Memory B cell (primary cell): ENCODE results near the gene NFATC4.
"Not testable (repeated sequence)": the region's sequence is repeated elsewhere in the genome, so short reads cannot be mapped to it uniquely, and the experiment has no call there.

ENCODE experiments used
- ATAC-seq: fragments of 150-1000 bp; cut with Tn5 transposase; 2 replicates; pipeline ENCODE4 v1.10.0; 2021; ENCODE audit warnings: low read depth, mild to moderate bottlenecking, moderate library complexity
- DNase-seq, 2 donors: peaks; one replicate each; pipeline ENCODE4 v3.0.0; 2022; ENCODE audit warnings: low spot score in 2 of 2
- H3K27ac Mint-ChIP-seq: one replicate; pipeline ENCODE4 v1.8.0; 2022; ENCODE audit warnings: mild to moderate bottlenecking, moderate library complexity, mixed read lengths
- H3K27me3 Mint-ChIP-seq: one replicate; pipeline ENCODE4 v1.8.0; 2022; ENCODE audit warnings: mixed read lengths
- H3K36me3 Mint-ChIP-seq: one replicate; pipeline ENCODE4 v1.8.0; 2022; ENCODE audit warnings: mild to moderate bottlenecking, mixed read lengths
- H3K4me1 Mint-ChIP-seq: one replicate; pipeline ENCODE4 v1.8.0; 2022; ENCODE audit warnings: mixed read lengths
- H3K4me3 Mint-ChIP-seq: one replicate; pipeline ENCODE4 v1.8.0; 2022; ENCODE audit warnings: mild to moderate bottlenecking, moderate library complexity, mixed read lengths
- H3K9me3 Mint-ChIP-seq: one replicate; pipeline ENCODE4 v1.8.0; 2022; ENCODE audit warnings: mixed read lengths

NFATC4 gene

DNA sequence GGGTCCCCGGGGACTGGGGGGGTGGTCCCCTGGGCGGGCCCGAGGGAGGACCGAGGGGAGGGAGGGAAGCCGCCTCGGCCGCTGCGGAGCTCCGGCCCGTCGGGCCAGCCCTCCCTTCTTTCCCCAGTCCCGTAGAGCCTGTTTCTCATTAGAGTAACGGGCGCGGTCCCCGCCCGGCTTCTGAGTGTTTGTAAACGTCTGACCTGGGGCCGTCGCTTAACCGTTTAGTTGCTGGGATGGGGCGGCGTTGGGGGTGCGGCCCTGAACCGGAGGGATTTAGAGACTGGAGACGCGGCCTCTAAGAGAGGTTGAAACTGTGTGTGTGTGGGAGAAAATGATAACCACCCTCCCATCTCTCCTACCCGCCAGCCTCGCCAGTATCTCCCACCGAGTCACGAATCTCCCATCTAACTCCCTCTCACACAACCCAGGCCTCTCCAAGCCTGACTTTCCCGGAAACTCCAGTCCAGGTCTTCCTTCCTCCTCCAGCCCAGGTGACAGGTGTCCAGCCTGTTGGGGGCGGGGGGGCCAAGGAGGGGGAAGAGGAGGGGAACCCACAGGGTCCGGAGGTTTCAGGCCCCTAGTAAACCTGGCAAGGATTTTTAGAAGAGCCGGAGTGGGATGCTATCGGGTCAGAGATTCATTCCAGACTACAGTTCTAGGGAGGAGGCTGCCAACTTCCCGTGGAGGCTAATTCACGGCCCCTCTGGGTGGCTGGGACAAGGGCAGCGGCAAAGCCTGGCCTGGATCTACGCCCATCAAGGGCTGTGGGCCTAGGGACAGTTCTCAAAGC lies 1.1 kb upstream of the NFATC4 start:
- peak overlapping the region; percentile 92 for H3K4me3 Mint-ChIP-seq
- peaks cover 29% of the 10 kb centered on the region for H3K4me1 Mint-ChIP-seq
- peak; percentile 79 for ATAC-seq
- peak overlapping the region; percentile 84 for H3K27ac Mint-ChIP-seq
- peaks cover 11% of the 10 kb centered on the region for H3K27me3 Mint-ChIP-seq
- peak; percentile 89 to 96 for DNase-seq
- no peaks in the 10 kb centered on the region for H3K36me3 Mint-ChIP-seq
- no peaks in the 10 kb centered on the region for H3K9me3 Mint-ChIP-seq

DNA sequence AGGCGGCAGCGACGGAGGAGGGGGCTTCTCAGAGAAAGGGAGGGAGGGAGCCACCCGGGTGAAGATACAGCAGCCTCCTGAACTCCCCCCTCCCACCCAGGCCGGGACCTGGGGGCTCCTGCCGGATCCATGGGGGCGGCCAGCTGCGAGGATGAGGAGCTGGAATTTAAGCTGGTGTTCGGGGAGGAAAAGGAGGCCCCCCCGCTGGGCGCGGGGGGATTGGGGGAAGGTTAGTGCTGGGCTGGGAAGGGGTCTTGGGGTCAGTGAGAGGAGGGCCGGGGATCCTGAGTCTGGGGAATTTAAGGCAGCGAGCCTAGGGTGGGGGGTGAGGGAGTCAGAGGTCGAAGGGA lies 203 bp downstream of the NFATC4 start:
- H3K9me3 Mint-ChIP-seq: no peaks in the 10 kb centered on the region
- H3K27me3 Mint-ChIP-seq: peaks cover 8% of the 10 kb centered on the region
- H3K4me1 Mint-ChIP-seq: peaks cover 29% of the 10 kb centered on the region
- no peaks in the 10 kb centered on the region for H3K36me3 Mint-ChIP-seq
- DNase-seq (no peak), ATAC-seq (no peak)
- peak overlapping the region; percentile 84 for H3K27ac Mint-ChIP-seq
- H3K4me3 Mint-ChIP-seq: peak overlapping the region; percentile 92

DNA sequence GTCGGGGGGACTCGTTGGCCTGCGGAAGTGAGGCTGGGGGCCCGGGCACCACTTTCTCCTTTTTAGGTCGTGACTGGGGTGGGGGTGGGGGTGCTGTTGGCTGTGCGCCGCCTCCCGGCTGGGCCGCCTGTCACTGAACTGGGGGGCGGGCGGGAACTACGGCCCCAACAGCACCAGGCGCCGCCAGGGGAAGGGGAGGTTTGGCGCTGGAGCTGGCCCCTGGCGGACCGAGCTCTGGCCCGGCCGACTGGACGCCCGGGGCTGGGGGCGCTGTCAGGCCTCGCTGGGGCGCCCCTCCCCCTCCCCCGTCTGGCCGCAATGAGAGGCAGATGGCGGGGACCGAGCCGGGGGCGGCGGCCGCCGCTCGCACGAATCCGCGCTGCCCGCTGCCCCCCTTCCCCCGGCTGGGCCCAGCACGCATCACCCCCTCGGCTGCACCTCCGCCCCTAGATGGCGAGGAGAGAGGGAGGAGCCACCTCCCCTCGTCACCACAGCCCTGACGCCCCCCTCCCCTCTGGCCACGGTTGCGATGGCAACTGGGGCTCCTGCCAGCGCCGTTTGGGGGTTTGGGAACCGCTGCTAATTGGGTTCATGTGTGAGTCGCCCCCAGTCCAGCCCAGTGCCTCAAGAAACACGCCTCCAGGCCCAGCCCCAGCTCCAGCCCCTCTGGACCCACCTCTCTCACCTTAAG lies 723 bp downstream of the NFATC4 start:
- peak; percentile 6 for ATAC-seq
- Mint-ChIP-seq H3K9me3 (no peaks in the 10 kb centered on the region), H3K4me3 (peak overlapping the region; percentile 92), H3K27ac (peak overlapping the region; percentile 84), H3K4me1 (peaks cover 29% of the 10 kb centered on the region), H3K27me3 (peaks cover 8% of the 10 kb centered on the region), H3K36me3 (no peaks in the 10 kb centered on the region)
- peak; percentile 21 to 45 for DNase-seq

DNA sequence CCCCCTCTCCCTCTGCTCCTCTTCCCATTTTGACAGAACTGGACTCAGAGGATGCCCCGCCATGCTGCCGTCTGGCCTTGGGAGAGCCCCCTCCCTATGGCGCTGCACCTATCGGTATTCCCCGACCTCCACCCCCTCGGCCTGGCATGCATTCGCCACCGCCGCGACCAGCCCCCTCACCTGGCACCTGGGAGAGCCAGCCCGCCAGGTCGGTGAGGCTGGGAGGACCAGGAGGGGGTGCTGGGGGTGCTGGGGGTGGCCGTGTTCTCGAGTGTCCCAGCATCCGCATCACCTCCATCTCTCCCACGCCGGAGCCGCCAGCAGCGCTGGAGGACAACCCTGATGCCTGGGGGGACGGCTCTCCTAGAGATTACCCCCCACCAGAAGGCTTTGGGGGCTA lies 1.5 kb downstream of the NFATC4 start:
- Mint-ChIP-seq H3K4me3 (peak overlapping the region; percentile 73), H3K27me3 (peaks cover 8% of the 10 kb centered on the region)

DNA sequence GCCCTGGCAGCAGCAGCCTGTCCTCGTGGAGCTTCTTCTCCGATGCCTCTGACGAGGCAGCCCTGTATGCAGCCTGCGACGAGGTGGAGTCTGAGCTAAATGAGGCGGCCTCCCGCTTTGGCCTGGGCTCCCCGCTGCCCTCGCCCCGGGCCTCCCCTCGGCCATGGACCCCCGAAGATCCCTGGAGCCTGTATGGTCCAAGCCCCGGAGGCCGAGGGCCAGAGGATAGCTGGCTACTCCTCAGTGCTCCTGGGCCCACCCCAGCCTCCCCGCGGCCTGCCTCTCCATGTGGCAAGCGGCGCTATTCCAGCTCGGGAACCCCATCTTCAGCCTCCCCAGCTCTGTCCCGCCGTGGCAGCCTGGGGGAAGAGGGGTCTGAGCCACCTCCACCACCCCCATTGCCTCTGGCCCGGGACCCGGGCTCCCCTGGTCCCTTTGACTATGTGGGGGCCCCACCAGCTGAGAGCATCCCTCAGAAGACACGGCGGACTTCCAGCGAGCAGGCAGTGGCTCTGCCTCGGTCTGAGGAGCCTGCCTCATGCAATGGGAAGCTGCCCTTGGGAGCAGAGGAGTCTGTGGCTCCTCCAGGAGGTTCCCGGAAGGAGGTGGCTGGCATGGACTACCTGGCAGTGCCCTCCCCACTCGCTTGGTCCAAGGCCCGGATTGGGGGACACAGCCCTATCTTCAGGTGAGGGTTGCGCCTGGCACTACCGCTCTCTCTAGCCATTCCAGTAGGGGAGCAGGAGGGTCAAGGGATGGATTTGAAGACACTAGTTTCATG lies 2.1 kb downstream of the NFATC4 start:
- no peak overlapping the region for H3K4me3 Mint-ChIP-seq
- DNase-seq: no peak
- H3K9me3 Mint-ChIP-seq: no peaks in the 10 kb centered on the region
- H3K36me3 Mint-ChIP-seq: no peaks in the 10 kb centered on the region
- peaks cover 6% of the 10 kb centered on the region for H3K27me3 Mint-ChIP-seq
- no peak for ATAC-seq
- no peak overlapping the region for H3K27ac Mint-ChIP-seq
- H3K4me1 Mint-ChIP-seq: peaks cover 27% of the 10 kb centered on the region

More for the DNA sequence above, 1.5 kb downstream of the NFATC4 start:
- Mint-ChIP-seq H3K9me3 (no peaks in the 10 kb centered on the region), H3K27ac (peak overlapping the region; percentile 73), H3K4me1 (peaks cover 29% of the 10 kb centered on the region), H3K36me3 (no peaks in the 10 kb centered on the region)
- DNase-seq: no peak
- no peak for ATAC-seq

DNA sequence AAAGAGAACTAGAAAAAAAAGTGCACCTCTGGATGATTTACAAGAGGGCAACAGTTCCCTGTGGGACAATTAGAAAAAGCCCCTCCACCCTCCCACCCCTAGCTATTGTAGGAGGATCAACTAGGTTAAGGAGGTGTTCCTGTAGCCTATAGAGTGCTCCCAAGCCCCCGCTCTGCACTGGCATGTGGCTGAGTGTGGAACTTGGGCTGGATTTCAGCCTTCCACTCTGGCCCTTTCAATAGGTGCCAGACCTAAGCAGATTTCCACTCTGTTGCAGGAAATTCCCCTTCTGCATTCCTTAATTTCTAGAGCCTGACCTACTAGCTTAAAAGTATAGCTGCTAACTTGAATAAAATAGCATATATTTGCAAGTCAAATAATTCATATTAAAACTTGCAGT lies 2.8 kb downstream of the NFATC4 start:
- H3K27me3 Mint-ChIP-seq: peaks cover 9% of the 10 kb centered on the region
- ATAC-seq (no peak), DNase-seq (no peak)
- no peaks in the 10 kb centered on the region for H3K36me3 Mint-ChIP-seq
- H3K4me3 Mint-ChIP-seq: no peak overlapping the region
- no peak overlapping the region for H3K27ac Mint-ChIP-seq
- peaks cover 24% of the 10 kb centered on the region for H3K4me1 Mint-ChIP-seq
- H3K9me3 Mint-ChIP-seq: no peaks in the 10 kb centered on the region

DNA sequence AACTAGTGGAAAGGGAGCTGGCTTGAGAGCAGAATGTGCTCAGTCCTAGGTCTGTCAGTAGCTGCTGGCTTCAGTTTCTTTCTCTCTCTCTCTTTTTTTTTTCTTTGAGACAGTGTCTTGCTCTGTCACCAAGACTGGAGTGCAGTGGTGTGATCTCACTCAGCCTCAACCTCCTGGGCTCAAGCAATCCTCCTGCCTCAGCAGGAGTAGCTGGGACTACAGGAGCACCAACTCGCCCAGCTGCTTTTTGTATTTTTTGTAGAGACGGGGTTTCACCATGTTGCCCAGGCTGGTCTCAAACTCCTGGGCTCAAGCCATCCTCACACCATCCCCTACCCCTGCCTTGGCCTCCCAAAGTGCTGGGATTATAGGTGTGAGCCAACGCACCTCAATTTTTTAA lies 3.6 kb downstream of the NFATC4 start:
- Mint-ChIP-seq H3K4me1 (peaks cover 21% of the 10 kb centered on the region), H3K27ac (peak overlapping the region; percentile 25)
- DNase-seq, ATAC-seq, H3K9me3 Mint-ChIP-seq, H3K27me3 Mint-ChIP-seq, H3K4me3 Mint-ChIP-seq, H3K36me3 Mint-ChIP-seq: not testable (repeated sequence)

DNA sequence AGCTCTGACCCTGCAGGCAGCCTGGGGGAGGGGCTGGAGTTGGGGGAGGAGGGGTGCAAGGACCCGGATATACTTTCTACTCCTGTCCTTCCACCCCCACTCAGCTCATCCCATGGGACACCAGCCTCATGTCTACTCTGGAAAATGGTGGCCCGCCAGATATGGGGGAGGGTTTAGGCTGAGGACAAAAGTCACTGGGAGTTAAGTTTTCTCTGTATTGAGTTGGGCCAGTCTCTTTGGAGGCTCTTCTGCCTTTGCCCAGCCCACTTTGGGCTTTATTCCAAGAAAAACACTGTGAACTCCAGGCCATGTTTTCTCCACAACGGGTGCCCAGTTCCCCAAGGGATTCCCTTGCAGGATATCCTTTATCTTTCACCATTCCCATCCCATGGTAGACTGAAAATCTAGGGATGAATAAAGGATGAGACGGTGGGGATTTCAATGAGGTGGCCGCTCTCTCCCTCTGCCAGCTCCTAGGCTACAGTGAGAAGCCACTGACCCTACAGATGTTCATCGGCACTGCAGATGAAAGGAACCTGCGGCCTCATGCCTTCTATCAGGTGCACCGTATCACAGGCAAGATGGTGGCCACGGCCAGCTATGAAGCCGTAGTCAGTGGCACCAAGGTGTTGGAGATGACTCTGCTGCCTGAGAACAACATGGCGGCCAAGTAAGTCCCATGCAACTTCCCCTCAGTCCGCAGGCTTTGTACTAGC lies 4.9 kb downstream of the NFATC4 start:
- Mint-ChIP-seq H3K36me3 (no peaks in the 10 kb centered on the region), H3K27ac (no peak overlapping the region), H3K27me3 (peaks cover 7% of the 10 kb centered on the region), H3K4me1 (peaks cover 9% of the 10 kb centered on the region), H3K4me3 (no peak overlapping the region), H3K9me3 (no peaks in the 10 kb centered on the region)
- ATAC-seq (no peak), DNase-seq (no peak)

DNA sequence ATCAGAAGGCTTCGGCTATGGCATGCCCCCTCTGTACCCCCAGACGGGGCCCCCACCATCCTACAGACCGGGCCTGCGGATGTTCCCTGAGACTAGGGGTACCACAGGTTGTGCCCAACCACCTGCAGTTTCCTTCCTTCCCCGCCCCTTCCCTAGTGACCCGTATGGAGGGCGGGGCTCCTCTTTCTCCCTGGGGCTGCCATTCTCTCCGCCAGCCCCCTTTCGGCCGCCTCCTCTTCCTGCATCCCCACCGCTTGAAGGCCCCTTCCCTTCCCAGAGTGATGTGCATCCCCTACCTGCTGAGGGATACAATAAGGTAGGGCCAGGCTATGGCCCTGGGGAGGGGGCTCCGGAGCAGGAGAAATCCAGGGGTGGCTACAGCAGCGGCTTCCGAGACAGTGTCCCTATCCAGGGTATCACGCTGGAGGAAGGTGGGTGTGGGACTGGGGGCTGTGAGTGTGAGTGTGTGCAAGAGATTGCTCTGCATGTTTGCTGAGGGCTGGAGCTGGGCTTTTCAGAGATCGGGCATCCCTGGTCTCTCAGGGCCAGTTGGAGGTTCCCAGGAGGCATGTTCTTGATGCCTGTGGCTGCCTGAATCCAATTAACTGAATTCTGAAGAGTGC lies 8.6 kb downstream of the NFATC4 start:
- Mint-ChIP-seq H3K27ac (no peak overlapping the region), H3K27me3 (peaks cover 3% of the 10 kb centered on the region), H3K4me1 (no peaks in the 10 kb centered on the region), H3K36me3 (no peaks in the 10 kb centered on the region), H3K9me3 (no peaks in the 10 kb centered on the region), H3K4me3 (no peak overlapping the region)
- no peak for DNase-seq
- no peak for ATAC-seq

DNA sequence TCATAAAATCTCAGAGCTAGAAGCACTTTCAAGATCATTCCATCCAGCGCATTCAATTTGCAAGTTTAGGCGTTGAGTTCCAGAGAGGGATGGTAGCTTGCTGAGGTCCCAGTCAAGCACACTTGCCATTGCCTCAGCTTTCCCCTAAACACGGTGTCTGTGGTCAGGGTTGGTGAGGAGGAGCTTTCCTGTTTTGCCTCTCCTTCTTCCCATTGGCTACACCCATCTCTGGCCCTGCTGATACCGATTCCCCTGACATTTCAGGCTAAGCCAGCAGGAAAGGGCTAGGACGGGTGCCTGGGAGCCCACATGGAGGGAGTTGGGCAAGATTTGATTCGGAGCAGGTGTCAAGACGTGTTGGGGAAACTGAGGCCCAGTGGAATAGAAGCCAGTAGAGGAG lies 9.1 kb downstream of the NFATC4 start:
- DNase-seq (no peak), ATAC-seq (no peak)
- H3K27ac Mint-ChIP-seq: no peak overlapping the region
- no peak overlapping the region for H3K4me3 Mint-ChIP-seq
- H3K9me3 Mint-ChIP-seq: no peaks in the 10 kb centered on the region
- H3K36me3 Mint-ChIP-seq: no peaks in the 10 kb centered on the region
- H3K27me3 Mint-ChIP-seq: peaks cover 3% of the 10 kb centered on the region
- no peaks in the 10 kb centered on the region for H3K4me1 Mint-ChIP-seq

DNA sequence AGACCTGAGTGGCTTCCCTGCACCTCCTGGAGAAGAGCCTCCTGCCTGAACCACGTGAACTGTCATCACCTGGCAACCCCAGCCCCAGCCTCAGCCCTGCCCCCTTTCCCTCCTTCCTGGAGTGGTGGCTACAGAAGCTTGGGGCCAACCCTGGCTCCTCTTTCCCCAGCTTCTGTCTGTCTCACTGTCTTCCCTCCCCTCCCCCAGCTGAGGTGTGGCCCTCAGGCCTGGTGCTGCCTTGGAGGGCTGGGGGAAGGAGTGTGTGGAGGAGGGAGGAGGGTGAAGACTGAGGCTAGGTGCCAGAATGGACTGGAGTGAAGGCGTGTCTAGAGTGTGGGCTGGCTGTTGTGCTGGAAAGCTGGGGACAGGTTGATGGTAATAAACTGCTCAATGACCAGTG lies 9.7 kb downstream of the NFATC4 start:
- Mint-ChIP-seq H3K27ac (no peak overlapping the region), H3K4me1 (no peaks in the 10 kb centered on the region), H3K9me3 (no peaks in the 10 kb centered on the region), H3K36me3 (no peaks in the 10 kb centered on the region), H3K4me3 (no peak overlapping the region), H3K27me3 (peaks cover 3% of the 10 kb centered on the region)
- DNase-seq (no peak), ATAC-seq (no peak)

DNA sequence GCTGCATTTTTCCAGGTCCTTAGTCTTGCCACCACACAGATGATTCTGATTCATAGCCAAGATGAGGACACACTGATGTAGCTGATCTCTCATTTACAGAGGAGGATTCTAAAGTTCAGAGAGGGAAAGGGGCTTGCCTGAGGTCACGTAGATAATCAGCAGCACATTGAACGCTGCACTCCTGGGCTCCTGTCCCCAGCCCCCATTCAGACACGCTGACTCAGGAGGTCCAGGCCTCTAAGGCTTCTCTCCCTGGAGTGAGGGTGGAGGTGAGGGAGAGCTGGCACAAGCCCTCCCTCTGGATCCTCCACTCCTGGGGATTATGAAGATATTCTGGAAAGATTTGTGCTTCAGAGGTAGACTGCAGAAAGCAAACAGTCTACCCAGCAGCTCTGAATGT lies 10.3 kb downstream of the NFATC4 start:
- ATAC-seq: no peak
- H3K4me1 Mint-ChIP-seq: no peaks in the 10 kb centered on the region
- H3K27me3 Mint-ChIP-seq: peaks cover 3% of the 10 kb centered on the region
- no peak overlapping the region for H3K4me3 Mint-ChIP-seq
- no peaks in the 10 kb centered on the region for H3K9me3 Mint-ChIP-seq
- H3K27ac Mint-ChIP-seq: no peak overlapping the region
- no peak for DNase-seq
- H3K36me3 Mint-ChIP-seq: no peaks in the 10 kb centered on the region

DNA sequence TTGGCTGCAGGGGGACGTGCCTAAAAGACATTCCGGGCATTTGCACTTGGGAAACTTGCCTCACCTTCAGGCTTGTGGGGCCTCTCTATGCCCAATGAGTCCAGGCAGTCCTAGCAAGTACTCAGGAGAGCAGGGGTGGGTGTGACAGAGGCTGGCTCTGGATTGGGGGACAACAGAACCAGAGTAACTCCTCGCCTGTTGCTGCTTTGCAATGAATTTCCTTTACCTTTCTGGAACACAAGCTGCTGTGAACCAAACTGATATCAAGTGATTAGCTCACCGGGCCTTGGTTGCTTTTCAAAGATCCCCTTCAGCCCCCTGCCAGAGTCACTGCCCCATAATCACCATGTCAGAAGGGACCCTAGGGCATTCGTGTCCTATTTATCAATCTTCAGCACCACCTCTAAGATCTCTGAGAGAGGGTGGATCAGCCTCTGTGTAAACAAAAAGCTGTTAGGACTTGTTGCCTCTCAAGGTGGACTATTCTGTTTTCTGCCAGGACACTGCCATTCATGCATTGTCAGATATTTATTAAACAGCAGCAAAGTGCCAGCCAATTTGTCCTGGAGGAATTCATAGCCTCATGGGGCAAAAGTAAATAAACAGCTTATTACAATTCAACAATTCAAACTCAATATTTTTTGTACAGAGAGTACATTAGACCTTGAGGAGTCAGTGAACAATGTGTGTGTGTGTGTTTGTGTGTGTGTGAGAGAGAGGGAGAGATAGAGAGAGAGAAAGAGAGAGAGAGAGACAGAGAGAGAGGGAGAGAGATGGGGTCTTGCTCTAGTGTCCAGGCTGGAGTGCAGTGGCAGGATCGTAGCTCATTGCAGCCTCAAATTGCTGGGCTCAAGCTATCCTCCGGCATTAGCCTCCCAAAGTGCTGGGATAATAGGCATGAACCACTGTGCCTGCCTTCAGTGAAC lies 11.3 kb downstream of the NFATC4 start:
- Mint-ChIP-seq H3K36me3 (no peaks in the 10 kb centered on the region), H3K9me3 (no peaks in the 10 kb centered on the region), H3K27me3 (peaks cover 7% of the 10 kb centered on the region), H3K4me3 (no peak overlapping the region), H3K27ac (no peak overlapping the region), H3K4me1 (no peaks in the 10 kb centered on the region)
- DNase-seq (no peak), ATAC-seq (no peak)
